LNCaP clone FGC (cell line): ENCODE results near the gene INPP5D.

Source experiments
- DNase-seq: peaks from one replicate; pipeline ENCODE4 v3.0.0-alpha.2; 2011; ENCODE audit warnings: low read depth
- H3K4me3 ChIP-seq: 2 replicates; pipeline ENCODE4 v1.5.1; 2011; ENCODE audit warnings: mild to moderate bottlenecking, low read depth, low read length, control low read depth
- TF ChIP-seq, protein P1 (sequence below): IDR thresholded peaks from 2 replicates; pipeline ENCODE4 v1.5.1; 2012; ENCODE audit warnings: mild to moderate bottlenecking; ENCODE audit not compliant: control insufficient read depth, insufficient read depth; ENCODE audit errors: extremely low read depth

INPP5D gene

DNA sequence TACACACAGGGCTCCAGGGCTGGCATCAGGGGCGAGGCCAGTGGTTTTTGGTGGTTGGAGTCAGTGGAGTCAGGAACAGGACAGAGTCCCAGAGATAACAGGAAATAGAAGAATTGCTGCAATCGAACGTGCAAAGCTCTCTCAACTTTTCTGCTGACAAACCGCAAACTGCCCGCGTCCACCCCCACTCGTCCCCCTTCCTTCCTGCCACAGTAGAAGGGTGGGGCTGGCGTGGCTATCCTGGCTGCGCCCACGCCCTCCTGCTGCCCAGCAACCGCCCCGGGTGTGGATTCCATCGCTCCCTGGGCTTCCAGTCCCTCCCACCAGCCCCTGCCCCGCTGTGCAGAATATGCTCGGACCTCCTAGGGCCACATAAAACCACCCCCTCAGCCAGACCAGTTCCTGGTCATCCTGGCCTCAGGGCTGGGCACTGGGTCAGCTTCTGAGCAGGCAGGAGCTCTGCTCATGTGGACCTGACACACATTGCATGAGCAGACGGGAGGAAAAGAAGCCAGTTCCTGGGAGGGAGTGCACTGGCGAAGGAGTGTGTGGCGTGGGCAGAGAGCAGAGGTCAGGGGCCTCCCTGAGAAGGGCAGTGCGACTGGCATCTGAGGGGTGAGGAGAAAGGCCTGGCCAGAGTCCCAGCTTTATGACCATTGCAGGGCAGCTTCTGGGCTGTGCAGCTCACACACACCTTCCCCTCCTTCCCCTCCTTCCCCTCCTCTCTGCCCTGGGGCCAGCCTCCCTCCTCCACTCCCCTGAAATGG lies 105.9 kb downstream of the INPP5D start:
- TF ChIP-seq, protein P1, sequence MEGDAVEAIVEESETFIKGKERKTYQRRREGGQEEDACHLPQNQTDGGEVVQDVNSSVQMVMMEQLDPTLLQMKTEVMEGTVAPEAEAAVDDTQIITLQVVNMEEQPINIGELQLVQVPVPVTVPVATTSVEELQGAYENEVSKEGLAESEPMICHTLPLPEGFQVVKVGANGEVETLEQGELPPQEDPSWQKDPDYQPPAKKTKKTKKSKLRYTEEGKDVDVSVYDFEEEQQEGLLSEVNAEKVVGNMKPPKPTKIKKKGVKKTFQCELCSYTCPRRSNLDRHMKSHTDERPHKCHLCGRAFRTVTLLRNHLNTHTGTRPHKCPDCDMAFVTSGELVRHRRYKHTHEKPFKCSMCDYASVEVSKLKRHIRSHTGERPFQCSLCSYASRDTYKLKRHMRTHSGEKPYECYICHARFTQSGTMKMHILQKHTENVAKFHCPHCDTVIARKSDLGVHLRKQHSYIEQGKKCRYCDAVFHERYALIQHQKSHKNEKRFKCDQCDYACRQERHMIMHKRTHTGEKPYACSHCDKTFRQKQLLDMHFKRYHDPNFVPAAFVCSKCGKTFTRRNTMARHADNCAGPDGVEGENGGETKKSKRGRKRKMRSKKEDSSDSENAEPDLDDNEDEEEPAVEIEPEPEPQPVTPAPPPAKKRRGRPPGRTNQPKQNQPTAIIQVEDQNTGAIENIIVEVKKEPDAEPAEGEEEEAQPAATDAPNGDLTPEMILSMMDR, result no peak
- H3K4me3 ChIP-seq, result no peak overlapping the region
- DNase-seq, result no peak

DNA sequence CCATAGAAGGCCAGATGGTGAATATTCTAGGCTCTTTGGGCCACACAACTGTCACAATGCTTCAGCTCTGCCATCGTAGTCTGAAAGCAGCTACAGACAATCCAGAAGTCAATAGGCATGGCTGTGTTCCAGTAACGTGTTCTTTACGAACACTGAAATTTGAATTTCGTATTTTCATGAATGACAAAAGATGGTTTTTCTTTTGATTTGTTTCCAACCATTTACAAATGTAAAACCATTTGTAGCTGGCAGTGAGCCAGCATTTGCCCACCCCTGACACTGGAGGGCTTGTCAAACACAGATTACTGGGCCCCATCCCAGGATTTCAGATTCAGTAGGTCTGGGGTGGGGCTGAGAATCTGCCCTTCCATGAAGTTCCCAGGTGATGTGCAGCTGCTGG lies 108.3 kb downstream of the INPP5D start:
- TF ChIP-seq, protein P1, result no peak
- DNase-seq, result no peak
- H3K4me3 ChIP-seq, result no peak overlapping the region

DNA sequence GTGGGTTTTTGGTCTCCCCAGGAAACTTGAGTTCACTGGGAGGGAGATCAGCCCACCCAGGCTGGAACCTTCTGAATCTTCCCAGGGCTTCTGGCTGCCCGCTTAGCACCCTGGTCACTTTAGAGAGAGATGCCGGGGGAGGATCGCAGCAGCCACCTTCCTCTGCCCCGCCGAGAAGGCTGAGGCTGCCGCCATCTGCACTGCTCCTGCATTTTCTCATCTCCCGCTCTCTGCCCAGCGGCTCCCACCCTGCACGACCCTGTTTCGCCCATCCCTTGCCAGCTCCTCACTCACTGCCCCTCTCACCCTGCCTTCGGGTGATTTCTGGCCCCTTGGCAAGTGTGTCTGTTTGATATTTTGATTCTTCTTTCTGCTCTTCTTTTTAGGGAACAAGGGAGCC lies 108.8 kb downstream of the INPP5D start:
- DNase-seq, result no peak
- TF ChIP-seq, protein P1, result no peak
- no peak overlapping the region for H3K4me3 ChIP-seq

DNA sequence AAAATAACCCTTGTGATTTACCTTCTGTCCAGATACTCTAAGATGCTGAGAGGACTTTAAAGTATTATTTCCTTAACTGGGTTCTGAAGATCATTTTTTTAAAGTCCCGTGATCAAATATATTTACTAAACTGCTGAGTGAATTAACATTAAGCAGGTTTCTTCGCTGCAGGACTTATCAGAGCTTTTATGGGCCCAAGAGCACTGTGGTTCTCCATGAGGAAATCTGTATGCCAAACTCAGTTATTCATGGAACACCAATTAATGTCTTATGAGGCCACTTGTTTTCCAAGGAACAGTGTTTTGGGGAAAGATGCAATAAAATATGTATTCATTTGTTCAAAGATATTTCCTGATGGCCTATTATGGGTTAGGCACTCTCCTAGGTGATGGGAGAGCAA lies 111.2 kb downstream of the INPP5D start:
- DNase-seq, result no peak
- no peak overlapping the region for H3K4me3 ChIP-seq
- TF ChIP-seq, protein P1, result no peak

- DNase-seq, result no peak
- TF ChIP-seq, protein P1, result no peak
Observed at GRCh38 chr2:233173115-233173514, 113.0 kb downstream of the INPP5D start.

DNA sequence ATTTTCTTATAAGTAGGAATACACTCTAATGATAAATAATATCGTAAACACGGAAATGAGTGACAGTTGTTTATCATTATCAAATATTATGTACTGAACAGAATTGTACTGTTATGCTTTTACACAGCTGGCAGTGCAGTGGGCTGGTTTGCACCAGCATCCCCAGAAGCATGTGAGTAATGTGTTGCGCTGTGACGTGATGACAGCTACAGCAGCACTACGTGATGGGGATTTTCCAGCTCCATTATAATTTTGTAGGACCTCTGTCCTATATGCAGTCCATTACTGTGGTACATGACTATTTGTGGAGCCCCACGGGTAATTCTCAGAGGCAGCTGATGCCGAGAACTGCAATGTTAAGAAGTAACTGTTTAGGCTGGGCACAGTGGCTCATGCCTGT lies 114.0 kb downstream of the INPP5D start:
- DNase-seq, result no peak
- TF ChIP-seq, protein P1, result no peak
- no peak overlapping the region for H3K4me3 ChIP-seq

More at GRCh38 chr2:233173115-233173514, 113.0 kb downstream of the INPP5D start:
- H3K4me3 ChIP-seq, result no peak overlapping the region

DNA sequence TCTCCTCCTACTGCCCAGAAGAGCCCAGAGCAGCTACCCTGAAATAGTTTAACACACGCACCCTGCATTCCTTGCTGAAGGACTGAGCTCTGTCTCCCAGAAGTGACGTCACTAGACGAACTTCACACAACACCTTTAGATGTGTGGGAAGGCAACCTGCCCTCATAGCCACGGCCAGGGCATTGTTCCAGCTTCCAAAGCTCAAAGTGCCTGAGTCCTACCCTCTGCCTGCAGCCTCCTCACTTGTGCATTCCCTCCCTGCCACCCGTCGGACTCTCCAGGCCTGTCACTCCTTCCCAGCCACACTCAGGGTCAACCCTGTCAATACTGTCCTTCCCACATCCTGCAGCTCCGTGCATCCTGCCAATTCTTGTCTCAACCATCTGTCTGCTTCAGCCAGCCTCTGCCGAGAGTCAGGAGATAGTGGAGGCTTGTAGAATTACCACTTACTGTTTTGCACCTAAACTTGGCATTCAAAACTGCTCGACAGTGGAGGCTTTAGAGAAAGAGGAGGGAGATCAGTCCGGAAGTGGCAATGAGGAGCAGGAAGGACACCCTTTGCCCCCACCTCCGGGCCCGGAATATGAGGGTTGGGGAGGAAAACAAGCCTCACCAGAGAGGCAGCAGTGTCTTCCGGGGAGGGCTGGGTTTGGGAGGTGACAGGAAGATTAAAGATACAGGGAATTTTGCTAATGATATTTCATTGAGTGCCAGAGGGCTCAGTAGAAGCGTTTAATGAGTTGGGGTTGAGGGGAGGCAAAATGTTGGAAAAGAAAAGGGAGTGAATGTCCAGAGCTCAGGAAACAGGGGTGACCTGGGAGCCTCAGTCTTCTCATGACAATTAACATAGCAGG lies 119.1 kb downstream of the INPP5D start:
- DNase-seq, result no peak
- TF ChIP-seq, protein P1, result no peak
- no peak overlapping the region for H3K4me3 ChIP-seq
